ENCODE results near the gene CHD5.

DNA sequence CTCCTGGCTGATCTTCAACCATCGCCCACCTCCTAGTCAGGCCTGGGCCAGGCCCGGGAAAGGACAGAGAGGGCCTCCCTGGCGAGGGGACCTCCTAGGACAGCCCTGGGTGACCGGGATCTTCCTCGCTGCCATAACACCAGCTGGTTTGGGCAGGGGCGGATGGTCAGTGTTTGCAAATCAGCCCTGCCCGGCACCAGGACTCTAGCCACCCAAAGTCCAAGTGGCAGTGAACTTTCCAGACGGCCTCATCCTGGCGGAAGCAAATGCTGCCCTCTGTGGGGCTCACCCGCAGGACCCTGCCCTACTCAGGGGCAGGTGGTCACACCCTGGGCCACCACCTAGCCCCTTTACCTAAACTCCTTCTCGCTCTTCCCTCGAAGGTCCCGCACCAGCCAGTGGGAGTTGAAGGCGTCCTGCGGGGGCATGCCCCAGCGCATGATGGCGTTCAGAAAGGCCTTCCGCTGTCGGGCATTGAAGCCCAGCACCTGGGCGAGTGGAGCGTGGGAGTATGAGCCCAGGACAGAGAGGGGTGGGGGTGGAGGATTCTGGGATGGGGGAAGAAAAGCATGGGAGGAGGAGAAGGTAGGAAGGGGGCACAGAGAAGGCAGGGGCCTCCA, 55.3 kb downstream of the CHD5 start:
- TF ChIP-seq, protein P1, sequence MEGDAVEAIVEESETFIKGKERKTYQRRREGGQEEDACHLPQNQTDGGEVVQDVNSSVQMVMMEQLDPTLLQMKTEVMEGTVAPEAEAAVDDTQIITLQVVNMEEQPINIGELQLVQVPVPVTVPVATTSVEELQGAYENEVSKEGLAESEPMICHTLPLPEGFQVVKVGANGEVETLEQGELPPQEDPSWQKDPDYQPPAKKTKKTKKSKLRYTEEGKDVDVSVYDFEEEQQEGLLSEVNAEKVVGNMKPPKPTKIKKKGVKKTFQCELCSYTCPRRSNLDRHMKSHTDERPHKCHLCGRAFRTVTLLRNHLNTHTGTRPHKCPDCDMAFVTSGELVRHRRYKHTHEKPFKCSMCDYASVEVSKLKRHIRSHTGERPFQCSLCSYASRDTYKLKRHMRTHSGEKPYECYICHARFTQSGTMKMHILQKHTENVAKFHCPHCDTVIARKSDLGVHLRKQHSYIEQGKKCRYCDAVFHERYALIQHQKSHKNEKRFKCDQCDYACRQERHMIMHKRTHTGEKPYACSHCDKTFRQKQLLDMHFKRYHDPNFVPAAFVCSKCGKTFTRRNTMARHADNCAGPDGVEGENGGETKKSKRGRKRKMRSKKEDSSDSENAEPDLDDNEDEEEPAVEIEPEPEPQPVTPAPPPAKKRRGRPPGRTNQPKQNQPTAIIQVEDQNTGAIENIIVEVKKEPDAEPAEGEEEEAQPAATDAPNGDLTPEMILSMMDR (IDR thresholded peaks at IDR 0.05 in 4 of 5, conservative IDR thresholded peaks at IDR 0.05 in 1 of 5), result no peak
- TF ChIP-seq POLR2A (IDR thresholded peaks at IDR 0.05), result no peak

Measured in gastrocnemius medialis (tissue), 4 donors.